Measurements from ENCODE around the gene PTOV1. TPM values are rescaled to one million over a fixed set of nuclear protein-coding genes. Genes with fewer than 3 reads are reported as not detected.
A peak's percentile ranks its signal among the peaks of the same experiment; 100 is the strongest.

PTOV1 gene
- polyA plus RNA-seq (ENCODE audit: insufficient read length in 12 of 12) = 100 to 1,000 TPM in 11 of 12 donors, not detected in 1; 143 to 230 (median 174) TPM
- long read RNA-seq, donor 1, transcript PTOV1-212 (13 exons, 1,577 nt) = major isoform, 33 of 135 reads
- long read RNA-seq, donor 1, transcript PTOV1-205 (1 exons, 1,880 nt) = minor isoform, 30 of 135 reads
- long read RNA-seq, donor 1, transcript PTOV1-208 (2 exons, 327 nt) = minor isoform, 12 of 135 reads
- long read RNA-seq, donor 1, partial matches to known transcripts = 44 of 135 reads
- long read RNA-seq, donor 1, other reads (novel, unspliced or antisense) = 6 of 135 reads
- long read RNA-seq, donor 2, transcript PTOV1-208 (2 exons, 327 nt) = minor isoform, 9 of 59 reads
- long read RNA-seq, donor 2, transcript PTOV1-212 (13 exons, 1,577 nt) = major isoform, 32 of 59 reads
- long read RNA-seq, donor 2, transcript PTOV1-220 (13 exons, 1,587 nt) = minor isoform, 7 of 59 reads
- long read RNA-seq, donor 2, partial matches to known transcripts = 6 of 59 reads
- long read RNA-seq, donor 2, other reads (novel, unspliced or antisense) = 0 of 59 reads
- long read RNA-seq, donor 3, transcript PTOV1-208 (2 exons, 327 nt) = minor isoform, 5 of 45 reads
- long read RNA-seq, donor 3, transcript PTOV1-205 (1 exons, 1,880 nt) = minor isoform, 8 of 45 reads
- long read RNA-seq, donor 3, transcript PTOV1-212 (13 exons, 1,577 nt) = major isoform, 30 of 45 reads
- long read RNA-seq, donor 3, partial matches to known transcripts = 0 of 45 reads
- long read RNA-seq, donor 3, other reads (novel, unspliced or antisense) = 0 of 45 reads
- long read RNA-seq, donor 4, transcript PTOV1-212 (13 exons, 1,577 nt) = major isoform, 10 of 24 reads
- long read RNA-seq, donor 4, transcript PTOV1-205 (1 exons, 1,880 nt) = minor isoform, 7 of 24 reads
- long read RNA-seq, donor 4, transcript PTOV1-208 (2 exons, 327 nt) = minor isoform, 5 of 24 reads
- long read RNA-seq, donor 4, partial matches to known transcripts = 0 of 24 reads
- long read RNA-seq, donor 4, other reads (novel, unspliced or antisense) = 0 of 24 reads
- long read RNA-seq, donor 5, transcript PTOV1-212 (13 exons, 1,577 nt) = major isoform, 41 of 104 reads
- long read RNA-seq, donor 5, transcript PTOV1-209 (8 exons, 1,716 nt) = minor isoform, 8 of 104 reads
- long read RNA-seq, donor 5, transcript PTOV1-205 (1 exons, 1,880 nt) = minor isoform, 12 of 104 reads
- long read RNA-seq, donor 5, partial matches to known transcripts = 26 of 104 reads
- long read RNA-seq, donor 5, other reads (novel, unspliced or antisense) = 11 of 104 reads
- long read RNA-seq, donor 6, transcript PTOV1-212 (13 exons, 1,577 nt) = major isoform, 17 of 32 reads
- long read RNA-seq, donor 6, transcript PTOV1-205 (1 exons, 1,880 nt) = minor isoform, 6 of 32 reads
- long read RNA-seq, donor 6, transcript PTOV1-208 (2 exons, 327 nt) = minor isoform, 6 of 32 reads
- long read RNA-seq, donor 6, partial matches to known transcripts = 0 of 32 reads
- long read RNA-seq, donor 6, other reads (novel, unspliced or antisense) = 0 of 32 reads
- long read RNA-seq, donor 7, transcript PTOV1-212 (13 exons, 1,577 nt) = major isoform, 11 of 32 reads
- long read RNA-seq, donor 7, transcript PTOV1-205 (1 exons, 1,880 nt) = major isoform, 11 of 32 reads
- long read RNA-seq, donor 7, partial matches to known transcripts = 0 of 32 reads
- long read RNA-seq, donor 7, other reads (novel, unspliced or antisense) = 6 of 32 reads
- long read RNA-seq, donor 8, transcript PTOV1-205 (1 exons, 1,880 nt) = minor isoform, 8 of 59 reads
- long read RNA-seq, donor 8, transcript PTOV1-212 (13 exons, 1,577 nt) = major isoform, 33 of 59 reads
- long read RNA-seq, donor 8, transcript PTOV1-208 (2 exons, 327 nt) = minor isoform, 5 of 59 reads
- long read RNA-seq, donor 8, partial matches to known transcripts = 0 of 59 reads
- long read RNA-seq, donor 8, other reads (novel, unspliced or antisense) = 5 of 59 reads
- long read RNA-seq, donor 9, transcript PTOV1-212 (13 exons, 1,577 nt) = major isoform, 14 of 33 reads
- long read RNA-seq, donor 9, transcript PTOV1-208 (2 exons, 327 nt) = minor isoform, 10 of 33 reads
- long read RNA-seq, donor 9, partial matches to known transcripts = 0 of 33 reads
- long read RNA-seq, donor 9, other reads (novel, unspliced or antisense) = 0 of 33 reads
- long read RNA-seq, donor 10, transcript PTOV1-205 (1 exons, 1,880 nt) = minor isoform, 7 of 68 reads
- long read RNA-seq, donor 10, transcript PTOV1-212 (13 exons, 1,577 nt) = major isoform, 36 of 68 reads
- long read RNA-seq, donor 10, partial matches to known transcripts = 11 of 68 reads
- long read RNA-seq, donor 10, other reads (novel, unspliced or antisense) = 8 of 68 reads
- long read RNA-seq, donor 11, transcript PTOV1-205 (1 exons, 1,880 nt) = minor isoform, 13 of 71 reads
- long read RNA-seq, donor 11, transcript PTOV1-208 (2 exons, 327 nt) = minor isoform, 8 of 71 reads
- long read RNA-seq, donor 11, transcript PTOV1-212 (13 exons, 1,577 nt) = major isoform, 43 of 71 reads
- long read RNA-seq, donor 11, partial matches to known transcripts = 0 of 71 reads
- long read RNA-seq, donor 11, other reads (novel, unspliced or antisense) = 0 of 71 reads

DNA sequence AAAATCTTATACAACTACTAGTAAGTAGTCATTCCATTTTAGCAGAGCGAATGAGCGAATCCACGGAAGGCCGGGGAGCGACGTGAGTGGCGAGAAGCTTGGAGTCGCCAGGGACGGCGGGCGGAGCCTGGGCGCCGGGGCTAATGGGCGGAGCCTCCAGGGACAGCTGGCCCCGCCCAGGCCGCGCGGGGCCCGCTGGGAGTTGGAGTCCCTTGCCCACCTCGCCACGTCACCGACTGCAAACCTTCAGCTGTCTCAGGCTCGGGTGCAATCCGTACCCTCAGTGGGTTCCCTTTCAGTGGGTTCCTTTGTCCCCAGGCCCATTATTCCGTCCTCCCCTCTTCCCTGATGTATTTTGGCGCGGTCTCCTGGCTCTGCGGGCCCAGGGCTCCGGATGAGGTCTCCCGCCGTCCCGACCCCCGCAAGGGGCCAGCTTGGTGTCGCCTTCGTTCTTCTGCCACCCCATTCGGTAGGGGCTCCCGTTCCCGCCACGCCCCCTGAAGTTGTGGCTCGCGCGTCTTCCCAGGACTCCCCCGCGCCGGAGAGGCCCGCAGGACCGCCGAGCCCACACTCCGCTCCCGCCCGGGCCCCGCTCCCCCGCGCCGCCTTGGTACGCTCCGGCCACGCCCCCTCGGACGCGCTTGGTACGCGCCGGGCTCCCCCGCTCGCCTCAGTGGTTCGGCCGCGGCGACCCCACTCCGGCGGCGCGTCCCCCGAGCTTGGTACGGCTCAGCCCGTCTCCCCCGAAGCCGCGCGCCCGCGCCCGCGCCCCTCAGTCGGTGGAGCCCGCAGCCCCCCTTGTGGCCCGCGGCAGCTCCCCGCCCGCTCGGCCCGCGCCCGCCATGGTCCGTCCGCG is at the start of gene PTOV1:
TSS of gene PTOV1 (plus strand) at position 673 of the 856 bp plus-strand sequence.
- DNase-seq = peak; percentile 91

DNA sequence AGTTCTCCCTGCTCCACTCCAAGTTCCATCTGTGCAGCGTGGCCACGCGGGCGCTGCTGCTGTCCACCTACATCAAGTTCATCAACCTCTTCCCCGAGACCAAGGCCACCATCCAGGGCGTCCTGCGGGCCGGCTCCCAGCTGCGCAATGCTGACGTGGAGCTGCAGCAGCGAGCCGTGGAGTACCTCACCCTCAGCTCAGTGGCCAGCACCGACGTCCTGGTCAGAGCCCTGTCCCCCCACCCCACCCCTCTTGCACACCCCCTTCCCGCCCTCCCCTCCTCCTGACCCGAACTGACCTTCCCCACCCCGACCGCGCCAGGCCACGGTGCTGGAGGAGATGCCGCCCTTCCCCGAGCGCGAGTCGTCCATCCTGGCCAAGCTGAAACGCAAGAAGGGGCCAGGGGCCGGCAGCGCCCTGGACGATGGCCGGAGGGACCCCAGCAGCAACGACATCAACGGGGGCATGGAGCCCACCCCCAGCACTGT is 49.5 kb upstream of the PTOV1 start:
- DNase-seq = no peak

DNA sequence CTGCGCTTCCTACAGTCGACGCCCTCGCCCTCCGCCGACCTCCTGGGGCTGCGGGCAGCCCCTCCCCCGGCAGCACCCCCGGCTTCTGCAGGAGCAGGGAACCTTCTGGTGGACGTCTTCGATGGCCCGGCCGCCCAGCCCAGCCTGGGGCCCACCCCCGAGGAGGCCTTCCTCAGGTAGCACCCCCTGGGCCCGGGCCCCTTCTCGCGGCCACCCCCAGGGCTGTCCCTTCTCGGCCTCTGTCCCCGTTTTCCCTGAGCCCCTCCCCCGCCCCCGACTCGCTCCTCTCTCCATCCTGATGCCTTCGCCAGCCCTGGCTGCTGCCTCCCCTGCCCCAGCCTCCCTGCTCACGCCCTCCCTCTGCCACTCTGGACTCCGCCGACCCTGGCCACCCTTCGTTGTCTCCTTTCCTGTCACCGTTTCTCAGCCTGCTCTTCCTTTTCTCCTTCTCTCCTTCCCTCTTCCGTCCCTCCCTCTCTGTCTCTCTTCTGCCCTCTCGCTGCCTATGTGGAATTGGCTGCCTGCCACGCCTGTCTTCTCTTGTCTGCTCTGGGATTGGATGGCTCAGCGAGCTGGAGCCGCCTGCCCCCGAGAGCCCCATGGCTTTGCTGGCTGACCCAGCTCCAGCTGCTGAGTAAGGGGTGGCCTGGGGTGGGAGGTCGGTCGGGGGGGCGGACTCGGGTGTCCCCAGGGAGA is 48.8 kb upstream of the PTOV1 start:
- DNase-seq = peak; percentile 92

DNA sequence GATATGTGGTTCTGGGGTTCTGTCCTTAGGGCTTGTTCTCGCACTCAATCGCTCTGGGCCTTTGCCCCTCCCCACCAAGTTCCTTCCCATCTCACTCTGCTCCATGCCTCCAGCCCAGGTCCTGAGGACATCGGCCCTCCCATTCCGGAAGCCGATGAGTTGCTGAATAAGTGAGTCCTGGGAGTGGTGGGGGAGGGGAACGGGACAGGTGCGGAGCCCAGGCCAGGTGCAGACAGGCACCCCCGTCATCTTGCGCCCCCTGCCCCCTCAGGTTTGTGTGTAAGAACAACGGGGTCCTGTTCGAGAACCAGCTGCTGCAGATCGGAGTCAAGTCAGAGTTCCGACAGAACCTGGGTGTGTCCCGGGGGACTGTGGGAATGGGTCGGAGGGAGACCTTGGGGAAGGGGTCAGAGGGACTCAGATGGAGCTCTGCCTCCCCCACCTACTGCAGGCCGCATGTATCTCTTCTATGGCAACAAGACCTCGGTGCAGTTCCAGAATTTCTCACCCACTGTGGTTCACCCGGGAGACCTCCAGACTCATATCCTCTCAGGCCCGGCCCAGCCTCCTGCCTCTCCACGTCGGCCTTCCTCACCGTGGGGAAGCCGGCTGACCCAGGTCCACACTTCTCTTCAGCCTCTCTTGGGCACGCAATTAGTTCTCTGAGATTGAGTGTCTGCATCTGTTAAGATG is 48.0 kb upstream of the PTOV1 start:
- no peak for DNase-seq

DNA sequence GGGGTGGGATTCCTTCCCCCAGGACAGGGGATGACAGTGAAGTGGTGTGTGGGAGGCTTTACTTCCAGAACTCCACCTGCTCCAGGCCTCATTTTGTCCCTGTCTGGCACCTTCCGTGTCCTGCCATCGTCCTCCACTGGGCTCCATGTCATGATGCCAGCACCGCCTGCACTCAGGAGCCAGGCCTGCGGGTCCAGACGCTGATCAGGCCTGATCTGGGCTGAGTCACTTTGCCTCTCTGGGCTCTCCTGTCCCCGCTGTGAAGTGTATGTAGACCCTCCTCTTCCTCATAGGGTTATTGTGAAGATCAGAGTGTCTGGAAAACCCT is 47.5 kb upstream of the PTOV1 start:
- DNase-seq = no peak

DNA sequence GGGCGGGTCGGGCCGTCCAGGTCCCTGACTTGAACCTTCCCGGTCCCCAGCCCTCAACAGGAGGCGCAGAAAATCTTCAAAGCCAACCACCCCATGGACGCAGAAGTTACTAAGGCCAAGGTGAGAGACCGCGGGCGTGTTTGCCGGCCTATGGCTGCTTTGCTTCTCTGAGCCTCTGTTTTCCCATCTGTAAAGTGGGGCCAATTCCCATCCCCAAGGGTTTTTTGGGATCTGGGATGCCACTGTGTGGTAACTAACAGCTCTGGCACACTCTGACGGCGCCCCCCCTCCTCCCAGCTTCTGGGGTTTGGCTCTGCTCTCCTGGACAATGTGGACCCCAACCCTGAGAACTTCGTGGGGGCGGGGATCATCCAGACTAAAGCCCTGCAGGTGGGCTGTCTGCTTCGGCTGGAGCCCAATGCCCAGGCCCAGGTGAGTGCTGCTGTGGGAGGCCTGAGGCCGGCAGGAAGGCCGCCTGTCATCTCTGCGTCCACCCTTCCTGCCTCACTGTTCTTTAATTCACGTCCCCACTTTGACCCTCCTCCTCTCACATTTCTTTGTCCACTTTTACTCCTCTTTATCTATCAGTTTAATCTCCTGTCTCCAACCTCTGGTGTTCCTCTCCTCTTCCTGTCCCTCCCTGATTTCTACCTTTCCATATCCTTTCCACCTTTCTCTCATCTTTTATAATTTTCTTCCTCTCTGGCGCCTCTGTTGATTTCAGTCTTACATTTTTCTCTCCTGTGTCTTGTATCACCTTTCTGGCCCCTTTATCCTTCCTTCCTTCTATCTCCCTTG is 44.9 kb upstream of the PTOV1 start:
- no peak for DNase-seq

DNA sequence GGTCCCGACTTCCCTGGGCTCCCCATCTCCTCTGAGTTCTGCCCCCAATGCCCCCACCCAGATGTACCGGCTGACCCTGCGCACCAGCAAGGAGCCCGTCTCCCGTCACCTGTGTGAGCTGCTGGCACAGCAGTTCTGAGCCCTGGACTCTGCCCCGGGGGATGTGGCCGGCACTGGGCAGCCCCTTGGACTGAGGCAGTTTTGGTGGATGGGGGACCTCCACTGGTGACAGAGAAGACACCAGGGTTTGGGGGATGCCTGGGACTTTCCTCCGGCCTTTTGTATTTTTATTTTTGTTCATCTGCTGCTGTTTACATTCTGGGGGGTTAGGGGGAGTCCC is 44.4 kb upstream of the PTOV1 start:
- no peak for DNase-seq

DNA sequence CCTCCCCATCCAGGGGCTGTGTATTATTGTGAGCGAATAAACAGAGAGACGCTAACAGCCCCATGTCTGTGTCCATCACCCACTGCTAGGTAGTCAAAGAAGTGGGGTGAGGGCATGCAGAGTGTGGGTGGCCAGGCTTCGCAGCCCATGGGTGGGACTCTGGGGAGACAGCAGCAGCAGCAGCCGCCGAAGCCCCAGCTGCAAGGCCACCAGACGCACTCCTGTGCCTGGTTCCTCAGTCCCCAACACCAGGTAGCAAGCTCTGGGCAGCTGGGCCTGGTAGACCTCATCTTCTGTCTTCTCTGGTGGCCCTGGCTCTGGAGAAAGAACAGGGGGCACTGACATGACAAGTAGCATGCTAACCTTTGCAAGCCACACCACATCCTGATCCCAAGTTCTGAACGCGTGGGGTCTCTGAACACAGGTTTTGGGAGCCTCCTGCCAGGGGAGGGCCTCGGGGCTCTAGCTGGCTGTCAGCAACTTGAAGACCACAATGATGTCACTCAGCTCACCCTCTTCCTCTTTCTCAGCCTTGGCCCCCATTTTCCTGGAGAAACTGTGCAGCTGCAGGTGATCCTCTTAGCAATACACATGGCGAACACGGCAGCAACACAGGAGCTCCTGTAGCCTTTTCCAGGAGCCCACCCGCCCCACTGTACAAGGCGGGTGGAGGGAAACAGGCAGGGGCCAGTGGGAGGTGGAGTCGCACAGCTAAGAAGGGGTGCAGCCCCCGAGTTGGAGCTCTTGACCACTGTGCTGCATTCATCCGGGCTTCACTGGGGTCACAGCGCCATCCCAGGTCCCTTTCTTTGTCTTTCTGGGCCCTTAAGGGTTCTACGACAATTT is 43.7 kb upstream of the PTOV1 start:
- no peak for DNase-seq

DNA sequence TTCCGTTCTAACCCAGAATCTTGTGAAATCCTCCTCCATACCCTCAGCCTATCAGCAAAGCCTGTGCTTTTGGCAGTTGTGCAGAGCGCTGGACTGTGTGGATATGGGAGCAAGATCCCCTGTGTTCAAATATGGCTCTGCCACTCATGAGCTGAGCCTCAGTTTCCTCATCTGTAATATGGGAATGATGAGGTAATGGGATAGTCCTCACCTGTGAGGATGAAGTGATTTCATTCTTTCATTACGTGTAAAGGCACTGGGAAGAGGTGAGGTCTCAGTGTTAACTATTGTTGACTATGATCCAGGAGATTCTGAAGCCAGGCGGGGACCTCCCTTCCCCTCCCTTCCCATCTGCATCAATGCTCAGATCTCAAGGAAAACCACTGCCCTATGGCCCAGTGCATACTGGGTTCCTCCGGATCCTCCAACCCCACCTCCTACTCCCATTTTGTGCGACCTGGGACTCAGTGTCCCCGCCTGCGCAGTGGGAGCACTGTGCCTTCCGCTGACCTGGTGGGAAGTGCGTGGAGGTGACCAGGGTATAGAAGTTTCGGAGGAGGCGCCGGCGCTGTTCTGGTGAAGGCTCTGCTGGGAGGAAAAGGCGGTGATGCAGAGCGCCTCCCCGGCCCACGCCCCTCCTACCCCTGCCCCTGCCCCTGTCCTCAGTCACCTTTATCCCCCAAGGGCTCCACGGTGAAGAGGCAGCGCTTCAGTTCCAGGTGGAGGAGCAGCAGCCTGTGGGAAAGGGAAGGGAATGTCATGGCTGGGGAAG is 42.9 kb upstream of the PTOV1 start:
- DNase-seq = no peak

DNA sequence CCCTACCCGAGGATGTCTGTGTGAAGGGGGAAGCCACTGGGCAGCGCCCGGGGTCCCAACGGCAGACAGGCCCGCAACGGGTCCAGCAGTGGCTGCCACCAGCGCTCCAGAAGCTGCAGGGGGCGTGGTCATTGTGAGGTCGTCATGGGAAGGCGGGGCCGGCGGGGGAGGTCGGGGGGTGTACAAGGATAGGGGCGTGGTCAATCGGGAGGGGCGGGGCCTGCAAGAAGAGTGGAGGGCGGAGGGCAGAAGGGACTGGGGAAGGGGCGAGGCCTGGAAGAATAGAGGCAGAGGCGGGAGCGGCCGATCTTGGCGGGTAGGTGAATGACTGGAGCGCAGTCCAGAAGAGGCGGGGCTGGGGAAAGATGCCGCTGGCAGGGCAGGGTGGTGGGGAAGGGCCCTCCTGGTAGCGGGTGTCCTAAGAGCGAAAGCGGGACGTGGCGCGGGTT is 42.2 kb upstream of the PTOV1 start:
- peak; percentile 89 for DNase-seq

DNA sequence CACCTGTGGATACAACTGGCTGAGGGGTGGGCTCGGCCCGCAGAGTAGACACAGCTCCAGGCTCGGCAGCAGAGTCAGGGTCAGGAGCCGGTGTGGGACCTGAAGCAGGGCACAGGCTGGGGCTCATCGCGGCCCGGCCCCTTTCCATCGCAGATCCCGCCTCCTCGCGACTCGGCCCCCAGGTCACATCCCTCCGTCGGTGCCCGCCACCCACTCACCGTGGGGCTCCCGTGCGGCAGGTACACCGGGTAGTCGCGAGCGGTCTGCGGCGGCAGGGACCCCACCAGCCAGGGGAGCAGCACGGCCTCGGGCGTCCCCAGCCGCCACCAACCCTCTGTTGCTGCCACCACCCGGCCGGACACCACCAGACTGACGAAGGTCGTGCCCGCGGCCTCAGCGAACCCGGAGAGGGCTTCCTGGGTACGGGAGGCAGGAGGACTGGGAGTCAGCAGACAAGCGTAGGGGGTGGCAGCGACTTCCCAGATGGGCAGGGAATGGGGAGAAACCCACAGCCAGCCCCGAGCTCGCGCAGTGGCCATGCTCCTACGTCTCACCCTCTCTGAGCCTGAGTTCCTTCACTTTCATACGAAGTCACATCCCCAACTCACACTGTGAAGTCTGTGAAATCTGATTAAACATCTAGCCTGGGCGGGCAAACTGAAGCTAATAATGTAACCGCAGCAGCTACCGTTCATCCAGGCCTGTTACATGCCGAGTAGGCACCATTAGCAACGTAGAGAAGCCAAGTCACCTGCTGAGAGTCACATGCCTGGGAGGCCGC is 41.6 kb upstream of the PTOV1 start:
- DNase-seq = no peak

DNA sequence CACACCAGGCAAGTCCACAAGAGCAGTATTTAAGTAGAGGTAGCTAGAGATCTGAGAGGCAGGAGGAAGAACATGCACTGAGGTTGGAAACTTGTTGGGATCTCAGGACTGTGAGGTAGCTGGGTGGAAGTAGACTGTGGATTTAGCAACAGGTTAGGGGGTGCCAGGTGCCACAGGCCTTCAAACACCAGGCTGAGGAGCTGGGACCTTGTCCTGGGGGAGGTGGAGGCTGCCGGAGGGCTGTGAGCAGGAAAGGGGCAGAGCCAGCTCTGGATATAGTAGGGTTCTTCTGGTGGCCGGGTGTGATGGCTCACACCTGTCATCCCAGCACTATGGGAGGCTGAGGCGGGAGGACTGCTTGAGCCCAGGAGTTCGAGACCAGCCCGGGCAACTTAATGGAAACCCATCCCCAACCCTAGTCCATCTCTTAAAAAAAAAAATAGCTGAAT is 41.0 kb upstream of the PTOV1 start:
- no peak for DNase-seq

DNA sequence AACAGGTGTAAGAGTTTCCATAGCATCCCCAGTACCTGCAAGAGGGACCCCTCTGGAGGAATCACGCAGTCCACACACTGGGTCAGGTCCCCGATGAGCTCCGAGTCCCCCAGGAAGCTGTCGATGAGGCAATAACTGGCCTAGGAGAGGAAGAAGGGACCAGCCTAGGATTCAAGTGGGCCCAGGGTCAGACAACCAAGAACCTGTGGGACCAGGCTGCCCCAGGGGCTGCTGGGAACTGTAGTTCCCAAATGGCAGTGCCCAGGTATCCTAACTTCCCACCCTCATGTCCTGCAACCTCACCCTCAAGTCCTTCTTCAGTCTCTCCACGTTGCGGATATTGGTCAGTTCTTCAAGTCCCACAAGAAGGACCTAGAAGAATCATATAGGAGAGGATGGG is 39.6 kb upstream of the PTOV1 start:
- DNase-seq = no peak
